ENCODE measurements around the gene DSCAML1. TPM values are rescaled to one million over a fixed set of nuclear protein-coding genes. Genes with fewer than 3 reads are reported as not detected.

The DSCAML1 gene
- total RNA-seq, 1 experiment from 2014 or later = not detected

DNA sequence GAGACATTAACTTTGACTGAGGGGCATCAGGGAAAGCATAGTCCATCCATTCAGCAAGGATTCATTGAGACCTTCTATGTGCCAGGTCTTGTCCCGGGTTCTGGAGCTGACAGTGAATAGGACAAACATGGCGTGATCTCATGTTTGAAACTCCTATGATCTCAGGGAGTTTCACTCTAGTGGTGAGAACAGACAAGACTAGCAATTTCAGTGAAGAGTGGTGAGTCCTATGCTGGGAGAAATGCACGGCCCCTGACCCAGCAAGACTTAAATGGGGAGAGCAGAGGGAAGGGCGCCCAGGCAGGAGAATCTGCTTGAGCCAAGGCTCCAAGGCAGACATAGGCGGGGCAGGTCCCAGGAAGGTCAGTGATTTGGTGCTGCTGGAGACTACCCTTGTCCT, 313.6 kb downstream of the DSCAML1 start:
- H3K36me3 ChIP-seq (ENCODE audit: low read depth, low read length) = no peaks in the 10 kb centered on the region
- ATAC-seq = no peak
- H2AFZ ChIP-seq (ENCODE audit: low read length) = no peak overlapping the region
- H3K9me3 ChIP-seq (ENCODE audit: low read length) = no peaks in the 10 kb centered on the region
- no peak for TF ChIP-seq EZH2phosphoT487 (IDR thresholded peaks at IDR 0.05; ENCODE audit: borderline replicate concordance, low read length)
- no peak for TF ChIP-seq EZH2 (IDR thresholded peaks at IDR 0.05; ENCODE audit: low read length, unreplicated experiment)
- TF ChIP-seq, protein P1, sequence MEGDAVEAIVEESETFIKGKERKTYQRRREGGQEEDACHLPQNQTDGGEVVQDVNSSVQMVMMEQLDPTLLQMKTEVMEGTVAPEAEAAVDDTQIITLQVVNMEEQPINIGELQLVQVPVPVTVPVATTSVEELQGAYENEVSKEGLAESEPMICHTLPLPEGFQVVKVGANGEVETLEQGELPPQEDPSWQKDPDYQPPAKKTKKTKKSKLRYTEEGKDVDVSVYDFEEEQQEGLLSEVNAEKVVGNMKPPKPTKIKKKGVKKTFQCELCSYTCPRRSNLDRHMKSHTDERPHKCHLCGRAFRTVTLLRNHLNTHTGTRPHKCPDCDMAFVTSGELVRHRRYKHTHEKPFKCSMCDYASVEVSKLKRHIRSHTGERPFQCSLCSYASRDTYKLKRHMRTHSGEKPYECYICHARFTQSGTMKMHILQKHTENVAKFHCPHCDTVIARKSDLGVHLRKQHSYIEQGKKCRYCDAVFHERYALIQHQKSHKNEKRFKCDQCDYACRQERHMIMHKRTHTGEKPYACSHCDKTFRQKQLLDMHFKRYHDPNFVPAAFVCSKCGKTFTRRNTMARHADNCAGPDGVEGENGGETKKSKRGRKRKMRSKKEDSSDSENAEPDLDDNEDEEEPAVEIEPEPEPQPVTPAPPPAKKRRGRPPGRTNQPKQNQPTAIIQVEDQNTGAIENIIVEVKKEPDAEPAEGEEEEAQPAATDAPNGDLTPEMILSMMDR (conservative IDR thresholded peaks at IDR 0.05; ENCODE audit: low read depth, low read length) = no peak
- no TSS peak for BruUV-seq (replicated peaks)
- intact Hi-C loops (cut with micrococcal nuclease) = no loop called here
- DNase-seq = no peak
- ChIA-PET POLR2A (ENCODE audit: unreplicated experiment) (no interaction called here), CTCF (no interaction called here)
- H3K4me2 ChIP-seq (ENCODE audit: low read length) = no peak overlapping the region
- no peaks in the 10 kb centered on the region for H3K4me1 ChIP-seq (ENCODE audit: insufficient read depth, low read length)
- H3F3A ChIP-seq (ENCODE audit: low read length, unreplicated experiment) = no peaks in the 10 kb centered on the region
- H3K27ac ChIP-seq (ENCODE audit: low read length) = no peak overlapping the region
- H3K9me2 ChIP-seq (replicated peaks; ENCODE audit: low read length) = no peaks in the 10 kb centered on the region
- H3K27me3 ChIP-seq (ENCODE audit: low read length) = peaks cover 55% of the 10 kb centered on the region
- H3K9ac ChIP-seq (ENCODE audit: low read length) = no peak overlapping the region
- no peaks in the 10 kb centered on the region for H4K20me1 ChIP-seq (ENCODE audit: low read length)
- H3K79me2 ChIP-seq (ENCODE audit: low read length) = no peaks in the 10 kb centered on the region
- H3K4me3 ChIP-seq (ENCODE audit: low read length) = no peak overlapping the region

DNA sequence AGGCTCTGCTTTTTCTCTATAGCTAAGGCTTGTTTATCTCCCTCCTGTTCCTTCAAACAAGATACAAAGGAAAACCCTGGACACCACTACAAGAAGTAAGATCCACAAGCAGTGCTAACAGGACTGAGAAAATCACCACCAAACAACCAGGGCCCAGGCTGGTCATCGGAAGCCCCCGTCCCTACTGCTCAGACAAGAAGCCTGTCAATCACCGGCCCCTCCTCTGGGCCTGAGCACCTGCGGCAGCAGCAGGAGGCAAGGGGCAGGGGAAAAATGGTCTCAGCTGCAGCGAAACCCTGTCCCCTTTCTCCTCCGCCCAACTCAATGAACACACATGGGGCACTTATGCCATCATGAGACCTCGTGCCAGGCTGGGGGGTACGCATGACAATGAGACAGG, 314.1 kb downstream of the DSCAML1 start:
- H3K27ac ChIP-seq (ENCODE audit: low read length) = no peak overlapping the region
- no peak for ATAC-seq
- TF ChIP-seq, protein P1 (conservative IDR thresholded peaks at IDR 0.05; ENCODE audit: low read depth, low read length) = no peak
- TF ChIP-seq EZH2phosphoT487 (IDR thresholded peaks at IDR 0.05; ENCODE audit: borderline replicate concordance, low read length) (no peak), EZH2 (IDR thresholded peaks at IDR 0.05; ENCODE audit: low read length, unreplicated experiment) (no peak)
- H3K27me3 ChIP-seq (ENCODE audit: low read length) = peaks cover 54% of the 10 kb centered on the region
- no peak overlapping the region for H3K4me3 ChIP-seq (ENCODE audit: low read length)
- H4K20me1 ChIP-seq (ENCODE audit: low read length) = no peaks in the 10 kb centered on the region
- no peaks in the 10 kb centered on the region for H3F3A ChIP-seq (ENCODE audit: low read length, unreplicated experiment)
- no peak overlapping the region for H2AFZ ChIP-seq (ENCODE audit: low read length)
- intact Hi-C loops (cut with micrococcal nuclease) = no loop called here
- ChIA-PET POLR2A (ENCODE audit: unreplicated experiment) (no interaction called here), CTCF (no interaction called here)
- H3K79me2 ChIP-seq (ENCODE audit: low read length) = no peaks in the 10 kb centered on the region
- H3K9me3 ChIP-seq (ENCODE audit: low read length) = no peaks in the 10 kb centered on the region
- H3K9ac ChIP-seq (ENCODE audit: low read length) = no peak overlapping the region
- H3K4me2 ChIP-seq (ENCODE audit: low read length) = no peak overlapping the region
- no peaks in the 10 kb centered on the region for H3K4me1 ChIP-seq (ENCODE audit: insufficient read depth, low read length)
- DNase-seq = no peak
- no peaks in the 10 kb centered on the region for H3K36me3 ChIP-seq (ENCODE audit: low read depth, low read length)
- no TSS peak for BruUV-seq (replicated peaks)
- no peaks in the 10 kb centered on the region for H3K9me2 ChIP-seq (replicated peaks; ENCODE audit: low read length)

DNA sequence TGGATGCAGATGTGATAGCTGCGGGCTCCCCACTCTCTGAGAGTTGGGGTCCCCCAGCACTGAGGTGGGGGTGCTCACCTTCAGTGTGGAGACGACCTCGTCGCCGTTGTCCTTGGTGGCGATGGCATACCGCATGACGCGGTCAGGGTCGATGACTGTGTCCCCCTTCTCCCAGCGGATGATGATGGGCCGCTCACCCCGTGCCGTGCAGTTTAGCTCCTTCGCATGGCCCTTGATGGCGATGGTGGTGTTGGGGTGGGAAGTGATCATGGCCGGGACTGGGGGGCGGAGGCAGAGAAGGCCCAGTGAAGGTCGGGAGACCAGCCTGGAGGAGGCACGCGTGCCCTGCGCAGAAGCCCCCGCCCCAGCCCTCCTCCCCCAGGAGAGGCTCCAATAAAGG, 315.1 kb downstream of the DSCAML1 start:
- CTCF ChIA-PET = no interaction called here
- DNase-seq (no peak), ATAC-seq (no peak)
- Histone ChIP-seq H4K20me1 (ENCODE audit: low read length) (no peaks in the 10 kb centered on the region), H3K27me3 (ENCODE audit: low read length) (peaks cover 55% of the 10 kb centered on the region), H3K9me2 (replicated peaks; ENCODE audit: low read length) (no peaks in the 10 kb centered on the region), H3K4me3 (ENCODE audit: low read length) (no peak overlapping the region), H3K79me2 (ENCODE audit: low read length) (no peaks in the 10 kb centered on the region), H3K4me2 (ENCODE audit: low read length) (no peak overlapping the region), H3K4me1 (ENCODE audit: insufficient read depth, low read length) (no peaks in the 10 kb centered on the region), H3F3A (ENCODE audit: low read length, unreplicated experiment) (no peaks in the 10 kb centered on the region), H3K36me3 (ENCODE audit: low read depth, low read length) (no peaks in the 10 kb centered on the region), H3K27ac (ENCODE audit: low read length) (no peak overlapping the region), H3K9me3 (ENCODE audit: low read length) (no peaks in the 10 kb centered on the region), H3K9ac (ENCODE audit: low read length) (no peak overlapping the region), H2AFZ (ENCODE audit: low read length) (no peak overlapping the region)
- TF ChIP-seq, protein P1 (conservative IDR thresholded peaks at IDR 0.05; ENCODE audit: low read depth, low read length) = no peak
- no peak for TF ChIP-seq EZH2phosphoT487 (IDR thresholded peaks at IDR 0.05; ENCODE audit: borderline replicate concordance, low read length)
- no peak for TF ChIP-seq EZH2 (IDR thresholded peaks at IDR 0.05; ENCODE audit: low read length, unreplicated experiment)
- BruUV-seq (replicated peaks) = no TSS peak
- intact Hi-C loops (cut with micrococcal nuclease) = no loop called here
- POLR2A ChIA-PET (ENCODE audit: unreplicated experiment) = no interaction called here
